Measurements from ENCODE around the gene CHMP5.

CHMP5 gene

GRCh38 chr9:33288235-33288634 is 23.4 kb downstream of the CHMP5 start:
- H3K4me3 ChIP-seq (ENCODE audit: control insufficient read depth, low read depth, low read length) = no peak overlapping the region
- no peak for TF ChIP-seq CTCF (IDR thresholded peaks at IDR 0.05; ENCODE audit: control insufficient read depth, insufficient read depth, low read depth, low read length, missing control alignments)
- no peak for DNase-seq (ENCODE audit: low read depth)

DNA sequence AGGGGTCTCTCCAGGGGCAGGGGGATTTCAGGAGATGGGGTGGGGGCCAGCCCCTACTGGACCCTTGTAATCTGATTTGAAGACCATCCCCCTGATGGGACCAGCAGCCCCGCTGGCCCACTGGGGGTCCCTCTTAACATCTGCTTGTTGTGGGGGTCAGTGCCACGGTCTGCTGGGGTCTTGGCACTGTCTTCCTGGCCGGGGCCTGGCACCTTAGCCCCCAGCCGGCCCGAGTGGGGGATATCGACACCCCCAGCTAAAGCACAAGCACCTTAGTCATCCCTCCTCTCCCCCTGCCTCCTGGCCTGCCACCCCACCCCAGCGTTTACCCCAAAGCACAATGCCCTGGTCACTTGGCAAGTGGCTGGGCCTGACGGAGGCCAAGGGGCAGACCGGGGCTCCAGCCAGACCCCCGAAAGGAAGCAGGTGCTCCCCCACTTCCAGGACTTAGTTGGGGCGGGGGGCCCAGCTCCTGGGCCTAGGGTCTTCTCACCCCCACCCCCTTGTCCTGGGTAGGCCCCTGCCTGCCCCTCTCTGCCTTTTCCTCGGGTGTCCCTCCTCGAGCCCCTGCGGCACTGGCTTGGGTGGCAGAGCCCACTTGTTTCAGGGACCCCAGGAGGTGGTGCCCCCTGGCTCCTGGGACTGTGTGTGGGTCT is 24.1 kb downstream of the CHMP5 start:
- TF ChIP-seq CTCF (IDR thresholded peaks at IDR 0.05; ENCODE audit: control insufficient read depth, insufficient read depth, low read depth, low read length, missing control alignments) = no peak
- no peak overlapping the region for H3K4me3 ChIP-seq (ENCODE audit: control insufficient read depth, low read depth, low read length)
- DNase-seq (ENCODE audit: low read depth) = no peak

DNA sequence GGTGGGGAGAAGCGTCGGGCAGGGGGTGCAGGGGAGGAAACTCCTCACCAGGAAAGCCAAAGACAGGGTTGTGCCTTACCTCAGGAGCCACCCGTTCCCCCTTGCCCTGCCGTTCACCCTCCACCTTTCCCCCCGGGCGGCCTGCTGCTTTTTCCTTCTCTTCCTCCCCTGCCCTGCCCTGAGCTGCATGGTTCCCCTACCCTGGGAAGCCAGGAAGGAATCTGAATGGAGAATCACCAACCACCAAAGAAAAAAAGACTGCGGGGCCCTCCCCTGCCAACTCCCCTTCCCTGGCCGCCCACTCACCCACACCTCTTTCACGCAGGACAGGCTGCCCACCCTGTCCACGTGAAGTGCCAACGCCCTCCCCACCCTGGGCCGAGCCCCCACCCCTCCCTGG is 24.6 kb downstream of the CHMP5 start:
- peak overlapping the region; percentile 82 for H3K4me3 ChIP-seq (ENCODE audit: control insufficient read depth, low read depth, low read length)
- no peak for DNase-seq (ENCODE audit: low read depth)
- TF ChIP-seq CTCF (IDR thresholded peaks at IDR 0.05; ENCODE audit: control insufficient read depth, insufficient read depth, low read depth, low read length, missing control alignments) = no peak

DNA sequence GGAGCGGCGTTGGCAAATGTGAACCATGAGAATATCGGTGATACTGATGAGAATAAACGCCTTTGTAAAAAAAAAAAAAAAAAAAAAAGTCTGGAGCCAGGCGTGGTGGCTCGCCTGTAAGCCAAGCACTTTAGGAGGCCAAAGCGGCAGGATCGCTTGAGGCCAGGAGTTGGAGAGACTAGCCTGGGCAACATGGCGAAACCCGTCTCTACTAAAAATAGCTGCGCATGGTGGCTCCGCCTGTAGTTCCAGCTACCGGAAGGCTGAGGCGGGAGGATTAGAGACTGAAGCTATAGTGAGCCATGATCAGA is 25.0 kb downstream of the CHMP5 start:
- no peak for TF ChIP-seq CTCF (IDR thresholded peaks at IDR 0.05; ENCODE audit: control insufficient read depth, insufficient read depth, low read depth, low read length, missing control alignments)
- DNase-seq (ENCODE audit: low read depth) = no peak
- H3K4me3 ChIP-seq (ENCODE audit: control insufficient read depth, low read depth, low read length) = peak overlapping the region; percentile 82

GRCh38 chr9:33290247-33291030 is 25.6 kb downstream of the CHMP5 start, which contains the start of gene NFX1:
TSS of gene NFX1 (plus strand) at chr9:33290516. CDS start at chr9:33290573, 57 bp downstream.
- no peak for TF ChIP-seq CTCF (IDR thresholded peaks at IDR 0.05; ENCODE audit: control insufficient read depth, insufficient read depth, low read depth, low read length, missing control alignments)
- H3K4me3 ChIP-seq (ENCODE audit: control insufficient read depth, low read depth, low read length) = peak within 1 kb of the TSS; percentile 82
- peak; percentile 94 for DNase-seq (ENCODE audit: low read depth)

- TF ChIP-seq CTCF (IDR thresholded peaks at IDR 0.05; ENCODE audit: control insufficient read depth, insufficient read depth, low read depth, low read length, missing control alignments) = no peak
Observed at GRCh38 chr9:33291031-33291397, 26.2 kb downstream of the CHMP5 start.

More at GRCh38 chr9:33291031-33291397, 26.2 kb downstream of the CHMP5 start:
- no peak for DNase-seq (ENCODE audit: low read depth)
- peak overlapping the region; percentile 82 for H3K4me3 ChIP-seq (ENCODE audit: control insufficient read depth, low read depth, low read length)

All from AG09309 (cell line).